ENCODE results near the gene CHRNA7.

DNA sequence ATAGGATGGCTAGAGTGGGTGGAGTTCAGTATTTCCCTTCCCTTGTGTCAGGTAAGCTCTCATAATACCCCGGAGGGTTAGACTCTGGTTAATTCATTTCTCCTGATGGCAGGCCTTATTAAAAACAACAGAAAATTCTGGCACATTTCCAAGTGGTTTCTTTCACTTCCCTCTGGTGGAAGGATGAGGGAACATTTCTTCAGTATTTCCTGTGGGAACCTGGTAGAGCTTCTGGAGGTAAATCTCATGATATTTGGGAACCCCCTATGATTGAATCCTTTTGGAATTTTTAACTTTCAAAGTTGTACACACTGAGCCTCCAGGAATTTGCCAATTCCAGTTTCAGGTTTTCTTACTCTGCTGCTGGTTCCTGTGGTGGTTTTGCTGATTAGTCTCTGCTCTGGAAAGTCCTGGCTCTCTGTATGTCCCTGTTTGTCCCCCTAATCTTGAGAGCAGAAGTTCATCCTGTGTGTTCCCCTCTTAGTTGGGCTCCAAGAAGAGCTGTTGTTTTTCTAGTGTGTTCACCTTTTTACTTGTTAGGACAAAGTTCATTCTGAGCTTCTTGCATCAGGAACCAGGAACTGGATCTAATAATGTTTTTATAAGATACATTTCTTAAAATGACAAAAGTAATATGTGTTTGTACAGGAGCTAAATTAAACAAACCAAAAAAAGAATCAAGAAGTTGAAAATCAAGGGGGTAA is 12.1 kb downstream of the CHRNA7 start:
- no peak for TF ChIP-seq OVOL2 (CRISPR knock-in tag; IDR thresholded peaks at IDR 0.05; ENCODE audit: borderline replicate concordance)
- TF ChIP-seq ZNF232 (CRISPR knock-in tag; IDR thresholded peaks at IDR 0.05) = no peak
